GM12875 (cell line): ENCODE results near the gene AQR.

Source experiments
- H3K4me3 ChIP-seq: one replicate; pipeline ENCODE4 v1.5.1; 2011; ENCODE audit warnings: low read depth, low read length, control low read depth
- TF ChIP-seq, protein P1 (sequence below): IDR thresholded peaks from 2 replicates; pipeline ENCODE4 v1.5.1; 2011; ENCODE audit warnings: low read depth, mild to moderate bottlenecking, control low read depth, inconsistent platforms, low read length, moderate library complexity, borderline replicate concordance; ENCODE audit not compliant: insufficient read depth

AQR gene

DNA sequence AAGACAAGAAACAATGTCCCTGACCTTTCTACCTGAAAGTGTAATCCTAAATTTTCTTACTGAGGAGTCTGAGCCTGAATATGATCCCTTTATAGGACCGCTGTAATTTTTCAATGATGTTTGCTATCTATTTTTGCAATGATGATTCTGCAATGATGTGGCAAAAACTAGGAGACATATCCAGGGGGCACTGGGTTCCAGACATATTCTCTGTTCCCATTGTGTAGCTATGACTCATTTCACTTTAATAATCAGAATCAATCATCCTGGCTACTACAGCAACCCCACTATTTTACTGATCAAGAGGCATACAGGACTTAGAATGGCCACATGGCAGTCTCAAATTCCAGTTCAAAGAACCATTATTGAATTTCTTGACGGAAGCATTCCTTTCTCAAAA lies 85.9 kb downstream of the AQR start:
- TF ChIP-seq, protein P1, sequence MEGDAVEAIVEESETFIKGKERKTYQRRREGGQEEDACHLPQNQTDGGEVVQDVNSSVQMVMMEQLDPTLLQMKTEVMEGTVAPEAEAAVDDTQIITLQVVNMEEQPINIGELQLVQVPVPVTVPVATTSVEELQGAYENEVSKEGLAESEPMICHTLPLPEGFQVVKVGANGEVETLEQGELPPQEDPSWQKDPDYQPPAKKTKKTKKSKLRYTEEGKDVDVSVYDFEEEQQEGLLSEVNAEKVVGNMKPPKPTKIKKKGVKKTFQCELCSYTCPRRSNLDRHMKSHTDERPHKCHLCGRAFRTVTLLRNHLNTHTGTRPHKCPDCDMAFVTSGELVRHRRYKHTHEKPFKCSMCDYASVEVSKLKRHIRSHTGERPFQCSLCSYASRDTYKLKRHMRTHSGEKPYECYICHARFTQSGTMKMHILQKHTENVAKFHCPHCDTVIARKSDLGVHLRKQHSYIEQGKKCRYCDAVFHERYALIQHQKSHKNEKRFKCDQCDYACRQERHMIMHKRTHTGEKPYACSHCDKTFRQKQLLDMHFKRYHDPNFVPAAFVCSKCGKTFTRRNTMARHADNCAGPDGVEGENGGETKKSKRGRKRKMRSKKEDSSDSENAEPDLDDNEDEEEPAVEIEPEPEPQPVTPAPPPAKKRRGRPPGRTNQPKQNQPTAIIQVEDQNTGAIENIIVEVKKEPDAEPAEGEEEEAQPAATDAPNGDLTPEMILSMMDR: no peak
- H3K4me3 ChIP-seq: no peak overlapping the region

DNA sequence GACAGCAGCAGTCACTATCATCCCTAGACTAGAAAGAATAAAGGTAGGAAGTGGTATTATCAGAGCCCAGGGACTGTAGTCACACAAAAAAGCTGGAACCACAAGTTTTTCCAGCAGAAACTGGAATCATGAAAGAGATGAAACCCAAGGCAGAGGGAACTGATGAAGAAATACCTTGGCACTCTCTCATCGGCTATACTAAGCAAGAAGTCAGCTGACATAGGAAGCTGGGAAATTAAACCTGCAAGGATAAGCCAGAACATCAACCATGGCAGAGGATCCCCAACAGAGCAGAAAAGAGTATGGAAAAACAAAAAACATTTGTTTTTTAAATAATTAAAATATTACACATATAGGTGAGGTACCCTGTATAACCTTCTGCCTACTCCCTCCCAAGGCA lies 86.5 kb downstream of the AQR start:
- TF ChIP-seq, protein P1: no peak
- H3K4me3 ChIP-seq: no peak overlapping the region

DNA sequence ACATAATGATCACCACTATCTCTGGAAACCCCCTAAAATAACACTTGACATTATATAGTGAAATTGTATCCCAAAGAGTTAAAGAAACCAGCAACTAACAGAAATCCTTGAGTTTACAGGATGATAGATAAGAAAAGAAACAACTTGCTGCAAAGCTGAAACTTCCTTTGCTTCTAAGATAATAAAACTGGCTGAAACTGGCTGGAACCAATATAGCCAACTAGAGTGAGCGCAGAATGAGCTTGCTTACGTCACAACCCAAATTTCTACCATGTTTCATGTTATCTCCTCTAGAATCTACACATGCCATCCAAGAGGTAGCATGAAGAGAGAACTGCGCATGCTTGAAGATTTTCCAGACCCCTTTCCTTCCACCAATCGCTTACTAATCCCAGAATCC lies 90.4 kb downstream of the AQR start:
- TF ChIP-seq, protein P1: no peak
- no peak overlapping the region for H3K4me3 ChIP-seq

DNA sequence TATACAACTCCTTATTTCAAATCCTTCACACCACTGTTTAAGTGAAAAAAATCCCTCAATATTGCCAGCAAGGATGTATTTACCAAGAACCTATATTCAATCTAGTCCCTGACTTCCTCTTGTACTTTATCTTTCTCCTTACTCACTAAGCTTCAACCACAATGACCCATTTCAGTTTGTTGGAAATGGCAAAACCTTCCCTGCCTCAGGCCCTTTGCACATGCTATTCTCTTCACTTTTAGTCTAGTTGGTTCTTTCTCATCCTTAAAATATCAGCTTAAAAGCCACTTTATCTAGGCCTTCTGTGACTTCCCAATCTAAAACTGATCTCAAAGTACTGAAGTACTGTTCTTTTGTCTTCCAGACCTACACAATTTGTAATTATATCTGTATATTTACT lies 92.9 kb downstream of the AQR start:
- TF ChIP-seq, protein P1: no peak
- no peak overlapping the region for H3K4me3 ChIP-seq

DNA sequence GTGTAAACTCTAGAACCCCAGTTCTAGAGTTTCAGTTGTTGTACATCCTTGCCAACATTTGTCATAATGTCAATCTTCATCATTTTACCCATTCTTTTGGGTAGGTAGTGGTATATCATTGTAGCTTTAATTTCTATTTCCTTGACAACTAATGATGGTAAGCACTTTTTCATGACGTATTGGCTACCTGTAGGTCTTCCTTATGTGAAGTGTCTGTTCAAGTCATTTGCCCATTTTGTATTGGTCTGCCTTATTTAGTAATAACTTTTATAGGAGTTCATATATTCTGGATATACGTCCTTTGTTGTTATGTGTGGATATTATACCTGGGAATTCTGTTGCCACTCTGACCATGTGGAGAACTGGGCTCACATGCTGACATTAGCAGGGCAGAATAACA lies 100.4 kb downstream of the AQR start:
- no peak overlapping the region for H3K4me3 ChIP-seq
- TF ChIP-seq, protein P1: no peak

DNA sequence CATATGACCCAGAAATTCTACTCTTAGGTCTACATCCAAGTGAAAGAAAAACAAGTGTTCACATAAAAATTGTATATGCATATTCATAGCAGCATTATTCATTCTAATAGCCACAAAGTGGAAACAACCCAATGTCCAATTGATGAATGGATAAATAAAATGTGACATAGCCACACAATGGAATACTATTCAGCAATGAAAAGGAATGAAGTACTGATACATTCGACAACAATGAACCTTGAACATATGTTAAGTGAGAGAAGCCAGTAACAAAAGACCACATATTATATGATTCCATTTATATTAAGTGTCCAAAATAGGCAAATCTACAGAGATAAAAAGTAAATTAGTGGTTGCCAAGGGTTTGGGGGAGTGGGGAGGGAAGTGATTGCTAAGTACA lies 104.0 kb downstream of the AQR start:
- H3K4me3 ChIP-seq: no peak overlapping the region
- TF ChIP-seq, protein P1: no peak

DNA sequence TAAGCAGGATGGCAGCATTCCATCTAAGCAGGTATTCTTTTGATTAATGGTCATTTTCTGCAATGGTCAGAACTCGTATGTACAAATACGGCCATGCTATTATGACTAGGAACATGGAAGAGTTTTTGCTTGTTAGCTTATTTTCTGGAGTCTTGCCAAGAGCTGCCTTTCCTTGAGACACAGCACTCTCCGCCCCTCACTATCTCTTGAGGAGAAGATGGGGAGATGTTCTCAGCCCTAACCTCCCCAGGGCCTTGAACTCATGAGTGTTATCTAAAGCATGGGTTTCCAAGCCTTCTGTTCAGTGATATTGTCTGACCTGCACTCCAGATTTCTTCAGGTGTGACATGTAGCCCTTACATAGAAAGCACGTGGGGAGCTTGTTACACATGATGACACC lies 108.3 kb downstream of the AQR start:
- TF ChIP-seq, protein P1: no peak
- no peak overlapping the region for H3K4me3 ChIP-seq
